Esophagus (tissue), 2 donors: ENCODE results near the gene PRDM10. TPM values are rescaled to one million over a fixed set of nuclear protein-coding genes. Genes with fewer than 3 reads are reported as not detected.

Source experiments
- H3K27ac ChIP-seq, 2 donors: one replicate each; pipeline ENCODE4 v1.5.1; 2013; ENCODE audit warnings: low read depth in 2 of 2, mild to moderate bottlenecking in 2 of 2, inconsistent platforms in 1 of 2, low read length in 1 of 2, moderate library complexity in 1 of 2
- H3K27me3 ChIP-seq, 2 donors: one replicate each; pipeline ENCODE4 v1.6.1; 2013; ENCODE audit warnings: low read length in 2 of 2, control low read depth in 1 of 2, mild to moderate bottlenecking in 1 of 2; ENCODE audit not compliant: insufficient read depth in 2 of 2, control insufficient read depth in 1 of 2
- H3K36me3 ChIP-seq, 2 donors: one replicate each; pipeline ENCODE4 v1.6.1; 2013; ENCODE audit warnings: low read length in 1 of 2; ENCODE audit not compliant: control insufficient read depth in 2 of 2, insufficient read depth in 2 of 2
- H3K4me1 ChIP-seq, 2 donors: one replicate each; pipeline ENCODE4 v1.6.1; 2013; ENCODE audit warnings: low read length in 1 of 2; ENCODE audit not compliant: control insufficient read depth in 2 of 2, insufficient read depth in 2 of 2
- H3K4me3 ChIP-seq, 2 donors: one replicate each; pipeline ENCODE4 v1.5.1; 2013; ENCODE audit warnings: low read length in 2 of 2, mild to moderate bottlenecking in 2 of 2, low read depth in 1 of 2, moderate library complexity in 1 of 2
- H3K9me3 ChIP-seq, 2 donors: one replicate each; pipeline ENCODE4 v1.6.1; 2013; ENCODE audit warnings: mild to moderate bottlenecking in 2 of 2, low read depth in 1 of 2, low read length in 1 of 2, moderate library complexity in 1 of 2; ENCODE audit not compliant: control insufficient read depth in 2 of 2, insufficient read depth in 1 of 2
- WGBS, 2 donors: extraction: QIAGEN DNeasy Blood & Tissue Kit; methylation state at CpG; one replicate each; pipeline ENCODE4 v1.1.7; 2013; 5-methylcytosine and 5-hydroxymethylcytosine counted together
- polyA plus RNA-seq, 2 donors: library from polyadenylated mRNA; stranded (reverse); fragments of 200-250 nt; gene quantifications; one replicate each; pipeline ENCODE4 v1.2.3, GENCODE V29; 2013
- donor health status: healthy with polysubstance abuse.
- donor health status: Bipolar disorder and iron deficiency.

PRDM10 gene
- polyA plus RNA-seq, 2 donors = 2.6 to 3.8 TPM

DNA sequence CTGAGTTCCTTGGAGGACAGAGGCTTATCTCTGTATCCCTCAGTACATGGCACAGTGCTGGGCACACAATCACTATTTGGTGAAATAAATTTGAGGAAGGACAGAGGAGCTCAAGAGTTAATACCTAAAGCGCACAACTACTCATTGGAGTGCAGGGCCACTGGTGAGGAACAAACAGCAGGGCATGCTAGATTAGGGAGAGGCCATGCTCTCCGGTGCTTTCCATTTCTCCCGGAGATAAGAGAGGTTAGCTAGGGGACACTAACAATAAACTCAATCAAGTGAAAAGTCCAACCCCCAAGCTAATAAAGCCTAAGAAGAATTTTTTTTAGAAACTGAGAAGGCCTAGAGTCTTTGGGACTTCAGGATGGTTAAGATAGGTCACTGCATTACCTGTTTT is 136.3 kb downstream of the PRDM10 start:
- Histone ChIP-seq H3K4me3 (no peak overlapping the region), H3K27me3 (no peaks in the 10 kb centered on the region), H3K27ac (no peak overlapping the region), H3K9me3 (no peaks in the 10 kb centered on the region), H3K36me3 (peaks cover 4 to 39% of the 10 kb centered on the region in 2 donors), H3K4me1 (peaks cover 3% of the 10 kb centered on the region in 2 donors)
- 73 to 84% methylated on average over 3 of the region's 3 CpGs for WGBS, 2 donors

DNA sequence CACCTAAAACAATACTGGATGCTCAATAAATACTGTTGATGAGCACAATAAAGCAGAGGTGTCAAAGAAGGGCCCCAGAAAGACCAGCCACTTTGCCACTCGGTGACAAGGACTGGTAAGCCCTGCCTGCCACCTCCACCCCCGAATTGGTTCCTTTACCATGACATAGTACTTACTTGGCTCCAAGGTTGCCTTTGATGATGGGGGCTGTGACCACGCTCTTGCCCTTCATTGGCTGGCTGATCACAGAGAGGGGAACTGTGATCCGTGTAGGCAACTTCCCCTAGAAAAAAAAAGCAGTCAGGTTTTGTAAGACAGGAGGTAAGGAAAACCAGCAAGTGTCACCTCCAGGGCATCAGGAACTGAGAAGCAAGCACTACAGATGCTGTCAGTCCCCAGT is 136.9 kb downstream of the PRDM10 start:
- Histone ChIP-seq H3K36me3 (peaks cover 4 to 36% of the 10 kb centered on the region in 2 donors), H3K27me3 (no peaks in the 10 kb centered on the region), H3K4me1 (peaks cover 3% of the 10 kb centered on the region in 2 donors), H3K27ac (no peak overlapping the region), H3K4me3 (no peak overlapping the region), H3K9me3 (no peaks in the 10 kb centered on the region)
- WGBS, 2 donors = 77 to 81% methylated on average over 4 of the region's 4 CpGs

DNA sequence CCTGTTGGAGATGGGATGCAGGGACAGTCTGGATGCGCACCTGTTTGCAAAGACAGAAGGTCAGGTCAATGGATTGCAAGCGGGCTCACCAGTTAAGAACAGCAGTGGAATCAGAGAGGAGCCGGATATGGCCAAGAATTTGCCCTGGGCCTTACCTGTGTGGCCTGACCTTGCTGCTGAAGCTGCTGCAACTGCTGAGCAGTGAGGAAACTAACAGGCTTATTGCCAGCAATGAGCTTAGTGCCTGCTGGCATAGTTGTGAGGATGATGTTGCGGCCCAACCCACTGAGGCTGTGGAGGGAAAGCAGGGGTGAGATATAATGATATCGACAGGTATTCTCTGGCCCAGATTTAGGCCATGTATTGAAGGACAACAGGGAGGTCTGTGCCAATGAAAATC is 137.8 kb downstream of the PRDM10 start:
- Histone ChIP-seq H3K4me1 (peaks cover 3% of the 10 kb centered on the region in 2 donors), H3K4me3 (no peak overlapping the region), H3K27me3 (no peaks in the 10 kb centered on the region), H3K27ac (no peak overlapping the region), H3K36me3 (peaks cover 4 to 34% of the 10 kb centered on the region in 2 donors), H3K9me3 (no peaks in the 10 kb centered on the region)
- 92 to 94% methylated on average over 5 of the region's 5 CpGs for WGBS, 2 donors

DNA sequence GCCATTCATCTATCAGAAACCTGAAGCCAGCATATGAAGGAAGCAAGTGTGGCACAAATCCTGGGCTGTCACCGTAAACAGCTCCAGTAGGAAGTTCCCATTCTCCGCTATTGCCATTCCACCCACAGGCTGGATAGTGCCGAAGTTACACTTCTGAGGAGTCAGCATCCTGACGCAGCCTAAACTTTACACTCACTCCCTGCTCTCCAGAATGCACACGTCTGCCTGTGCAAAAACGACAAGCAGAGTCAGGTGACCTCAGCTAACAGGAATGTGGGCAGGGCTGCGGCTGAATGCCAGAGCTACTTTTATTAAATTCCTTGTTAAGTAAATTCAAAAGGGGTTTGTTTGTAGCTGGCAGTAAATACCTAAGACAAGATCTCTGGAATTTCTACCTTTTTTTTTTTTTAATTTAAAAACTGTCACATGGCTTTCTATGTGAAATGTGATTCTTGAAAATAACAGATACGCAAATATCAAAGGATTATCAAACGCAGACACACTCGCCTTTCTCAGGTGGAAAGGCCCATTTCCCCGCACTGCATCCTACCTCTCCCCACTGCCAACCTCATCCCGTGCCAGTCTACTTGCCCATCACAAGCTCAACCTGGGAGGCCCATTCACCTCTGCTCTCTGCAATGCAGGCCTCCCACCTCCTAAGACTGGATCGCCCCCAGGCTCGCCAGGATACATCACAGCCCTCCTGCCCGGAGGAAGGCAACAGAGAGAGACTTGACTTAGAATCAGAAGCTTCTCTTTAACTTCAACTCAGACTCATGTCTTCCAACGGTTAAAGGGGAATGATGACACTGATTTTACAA is 140.7 kb downstream of the PRDM10 start:
- Histone ChIP-seq H3K9me3 (no peaks in the 10 kb centered on the region), H3K4me3 (no peak overlapping the region), H3K36me3 (peaks cover 6 to 24% of the 10 kb centered on the region in 2 donors), H3K27ac (peak overlapping the region; percentile 47 to 89), H3K27me3 (no peaks in the 10 kb centered on the region), H3K4me1 (peaks cover 3% of the 10 kb centered on the region in 2 donors)
- WGBS, 2 donors = 45 to 52% methylated on average over 16 of the region's 16 CpGs

DNA sequence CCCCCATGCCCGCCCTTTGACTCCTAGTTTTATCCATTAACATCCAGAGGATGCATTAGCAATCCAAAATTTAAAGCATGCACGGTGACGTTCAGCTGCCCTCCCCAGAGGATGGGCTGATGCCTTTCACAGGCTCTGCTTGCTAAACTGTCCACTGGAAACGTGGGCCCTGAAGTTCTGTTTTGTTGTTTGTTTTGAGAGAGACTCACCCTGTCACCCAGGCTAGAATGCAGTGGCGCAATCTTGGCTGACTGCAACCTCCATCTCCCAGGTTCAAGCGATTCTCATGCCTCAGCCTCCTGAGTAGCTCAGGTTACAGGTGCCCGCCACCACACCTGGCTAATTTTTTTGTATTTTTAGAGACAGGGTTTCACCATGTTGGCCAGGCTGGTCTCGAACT is 146.6 kb downstream of the PRDM10 start:
- 89 to 91% methylated on average over 8 of the region's 8 CpGs for WGBS, 2 donors
- Histone ChIP-seq H3K4me1 (peaks cover 2 to 21% of the 10 kb centered on the region in 2 donors), H3K36me3 (peaks cover 6 to 7% of the 10 kb centered on the region in 2 donors), H3K27me3 (no peaks in the 10 kb centered on the region), H3K4me3 (no peak overlapping the region), H3K27ac (no peak overlapping the region), H3K9me3 (no peaks in the 10 kb centered on the region)

DNA sequence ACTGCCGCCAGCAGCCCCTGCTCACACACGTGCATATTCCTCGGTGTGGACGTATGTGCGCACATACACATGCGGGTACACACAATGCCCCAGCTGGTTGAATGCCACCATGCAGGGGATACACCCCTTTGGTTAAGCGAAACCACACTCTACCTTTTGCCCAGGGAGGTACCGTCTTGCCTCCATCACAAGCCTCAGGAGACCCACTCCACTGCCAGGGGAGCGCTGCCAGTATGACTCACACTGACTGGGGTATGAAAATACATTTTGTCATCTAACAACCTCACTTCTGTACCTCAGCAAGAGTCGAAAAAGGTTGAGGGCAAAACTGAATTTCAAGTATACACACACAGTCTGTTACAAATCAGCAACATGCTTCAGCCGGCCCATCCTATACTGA is 147.5 kb downstream of the PRDM10 start:
- no peaks in the 10 kb centered on the region for H3K27me3 ChIP-seq
- H3K4me3 ChIP-seq = no peak overlapping the region
- WGBS, 2 donors = 61 to 79% methylated on average over 11 of the region's 11 CpGs
- peaks cover 2 to 21% of the 10 kb centered on the region in 2 donors for H3K4me1 ChIP-seq
- peaks cover 5 to 6% of the 10 kb centered on the region in 2 donors for H3K36me3 ChIP-seq
- no peaks in the 10 kb centered on the region for H3K9me3 ChIP-seq
- peak overlapping the region; percentile 66 to 76 for H3K27ac ChIP-seq

DNA sequence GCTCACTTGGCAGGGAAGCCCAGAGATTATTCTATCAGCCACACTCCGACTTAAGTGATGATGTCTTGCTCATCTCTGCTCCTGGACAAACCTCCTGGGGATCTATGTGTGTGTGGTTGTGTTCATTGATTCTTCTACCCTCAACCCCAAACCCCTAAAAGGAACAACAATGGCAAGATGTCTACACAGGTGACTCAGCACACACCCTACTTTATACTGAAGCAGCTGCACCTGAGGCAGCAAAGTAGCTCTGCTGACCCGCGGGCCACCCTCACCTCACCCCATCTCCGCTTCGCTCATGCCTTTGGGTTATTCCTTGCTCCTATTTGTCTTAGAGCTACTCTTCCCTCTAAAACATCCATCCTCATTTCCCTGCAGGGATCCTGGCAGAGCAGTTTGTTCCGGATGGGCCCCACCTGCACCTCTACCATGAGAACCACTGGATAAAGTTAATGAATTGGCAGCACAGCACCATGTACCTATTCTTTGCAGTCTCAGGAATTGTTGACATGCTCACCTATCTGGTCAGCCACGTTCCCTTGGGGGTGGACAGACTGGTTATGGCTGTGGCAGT is 148.3 kb downstream of the PRDM10 start:
- no peaks in the 10 kb centered on the region for H3K27me3 ChIP-seq
- WGBS, 2 donors = 51 to 54% methylated on average over 7 of the region's 7 CpGs
- no peaks in the 10 kb centered on the region for H3K9me3 ChIP-seq
- H3K27ac ChIP-seq = peak overlapping the region; percentile 76 to 92
- peaks cover 2 to 21% of the 10 kb centered on the region in 2 donors for H3K4me1 ChIP-seq
- no peak overlapping the region for H3K4me3 ChIP-seq
- peaks cover 5 to 6% of the 10 kb centered on the region in 2 donors for H3K36me3 ChIP-seq

DNA sequence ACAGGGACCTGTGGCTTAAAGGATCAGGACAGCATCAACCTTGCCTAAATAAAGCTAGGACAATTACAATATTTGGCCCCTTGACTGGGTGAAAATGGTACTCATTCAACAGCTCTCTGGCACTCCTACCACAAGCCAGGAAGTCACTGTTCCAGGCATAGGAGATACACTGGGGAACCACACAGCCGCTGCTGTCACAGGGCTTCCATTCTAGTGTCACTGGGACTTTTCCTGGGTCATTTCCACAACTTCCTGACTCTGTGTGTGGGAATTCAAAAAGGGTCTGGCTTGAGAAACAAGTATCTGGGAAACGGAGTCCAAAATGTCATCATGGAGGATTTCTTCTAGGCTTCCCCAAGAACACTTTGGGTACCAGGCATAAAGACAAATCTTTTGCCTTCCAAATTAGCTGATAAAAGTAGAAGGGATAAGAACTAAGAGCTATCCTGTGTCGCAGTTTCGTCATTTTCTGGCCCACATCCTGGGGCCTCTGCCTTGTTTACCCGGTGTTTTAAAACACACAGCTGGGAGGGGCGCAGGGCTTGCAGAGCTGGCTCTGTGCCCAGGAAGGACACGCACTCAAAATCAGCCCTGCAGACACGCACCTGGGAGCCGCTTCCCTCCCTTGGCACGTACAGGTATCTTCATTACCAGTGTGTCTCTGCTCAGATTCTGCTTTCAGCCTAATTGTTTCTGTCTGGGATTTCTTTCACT is 149.0 kb downstream of the PRDM10 start:
- no peak overlapping the region for H3K4me3 ChIP-seq
- no peaks in the 10 kb centered on the region for H3K27me3 ChIP-seq
- H3K36me3 ChIP-seq = peaks cover 5 to 6% of the 10 kb centered on the region in 2 donors
- H3K27ac ChIP-seq = peak overlapping the region; percentile 78 to 92
- H3K9me3 ChIP-seq = no peaks in the 10 kb centered on the region
- WGBS, 2 donors = 13 to 18% methylated on average over 10 of the region's 10 CpGs
- peaks cover 2 to 21% of the 10 kb centered on the region in 2 donors for H3K4me1 ChIP-seq

DNA sequence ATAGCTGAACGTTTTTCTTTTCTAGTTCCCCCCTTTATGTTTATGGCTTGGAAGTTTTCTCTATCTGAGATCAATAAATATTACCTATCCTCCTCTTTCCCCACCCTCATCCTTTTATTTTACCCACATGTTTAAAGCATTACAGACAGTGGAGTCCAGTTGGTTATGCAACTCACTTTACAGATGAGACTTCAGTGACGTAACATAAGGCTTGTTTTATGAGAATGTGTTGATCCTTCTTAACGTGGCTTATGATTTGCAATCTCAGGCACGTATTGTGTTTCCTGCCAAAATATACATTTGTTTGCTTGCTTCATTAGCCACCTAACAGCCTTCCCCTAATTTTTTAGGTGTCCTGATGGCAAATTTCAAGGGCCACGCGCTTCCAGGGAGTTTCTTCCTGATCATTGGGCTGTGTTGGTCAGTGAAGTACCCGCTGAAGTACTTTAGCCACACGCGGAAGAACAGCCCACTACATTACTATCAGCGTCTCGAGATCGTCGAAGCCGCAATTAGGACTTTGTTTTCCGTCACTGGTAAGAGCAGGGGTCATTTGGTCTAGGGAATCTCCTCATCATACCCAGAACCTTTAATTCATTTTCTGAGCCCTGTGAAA is 150.4 kb downstream of the PRDM10 start:
- Histone ChIP-seq H3K36me3 (peaks cover 1 to 5% of the 10 kb centered on the region in 2 donors), H3K4me1 (peaks cover 2 to 21% of the 10 kb centered on the region in 2 donors), H3K9me3 (no peaks in the 10 kb centered on the region), H3K4me3 (no peak overlapping the region), H3K27ac (peak overlapping the region in 1 of 2 donors; percentile 9), H3K27me3 (no peaks in the 10 kb centered on the region)
- 80 to 84% methylated on average over 15 of the region's 15 CpGs for WGBS, 2 donors
